OCI-LY1 (cell line): ENCODE results near the gene OGFR.

Experiments used
- EZH2 ChIP-seq: fragments of 200-600 bp; sonication (generic), shearing (Covaris generic); IDR thresholded peaks from 2 replicates; pipeline ENCODE4 v1.8.0; 2017; ENCODE audit warnings: borderline replicate concordance, mixed run types, mild to moderate bottlenecking, antibody characterized with exemption, low read length, moderate library complexity, mixed read lengths
- TF ChIP-seq, protein P1 (sequence below): fragments of 200-600 bp; sonication (generic), shearing (Covaris generic); IDR thresholded peaks from 2 replicates; pipeline ENCODE4 v1.5.1; 2017; ENCODE audit warnings: mild to moderate bottlenecking, antibody characterized with exemption, low read length, moderate library complexity, mixed read lengths

DNA sequence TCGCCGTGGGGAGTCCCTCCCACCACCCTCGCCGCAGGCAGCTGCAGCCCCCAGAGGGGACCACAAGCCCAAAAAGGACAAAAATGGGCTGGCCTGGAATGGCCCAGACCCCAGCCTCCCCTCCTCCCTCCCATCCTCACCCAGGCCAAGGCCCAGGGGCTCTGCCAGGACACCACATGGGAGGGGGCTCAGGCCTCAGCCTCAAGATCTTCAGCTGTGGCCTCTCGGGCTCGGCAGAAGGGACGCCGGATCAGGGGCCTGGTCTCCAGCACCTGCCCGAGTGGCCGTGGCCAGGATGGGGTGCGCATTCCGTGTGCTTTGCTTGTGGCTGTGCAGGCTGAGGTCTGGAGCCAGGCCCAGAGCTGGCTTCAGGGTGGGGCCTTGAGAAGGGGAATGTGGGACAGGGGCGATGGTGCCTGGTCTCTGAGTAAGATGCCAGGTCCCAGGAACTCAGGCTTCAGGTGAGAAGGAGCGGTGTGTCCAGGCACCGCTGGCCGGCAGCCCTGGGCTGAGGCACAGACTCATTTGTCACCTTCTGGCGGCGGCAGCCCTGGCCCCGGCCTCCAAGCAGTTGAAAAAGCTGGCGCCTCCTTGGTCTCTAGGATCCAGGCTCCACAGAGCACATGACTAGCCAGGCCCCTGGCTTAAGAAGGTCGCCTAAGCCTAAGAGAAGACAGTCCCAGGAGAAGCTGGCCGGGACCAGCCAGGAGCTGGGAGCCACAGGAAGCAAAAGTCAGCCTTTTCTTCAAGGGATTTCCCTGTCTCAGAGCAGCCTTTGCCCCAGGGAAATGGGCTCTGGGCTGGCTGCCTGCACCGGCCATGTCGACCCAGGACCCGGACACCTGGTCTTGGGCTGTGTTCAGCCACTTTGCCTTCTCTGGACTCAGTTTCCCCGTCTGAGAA is 43.5 kb upstream of the OGFR start:
- TF ChIP-seq, protein P1, sequence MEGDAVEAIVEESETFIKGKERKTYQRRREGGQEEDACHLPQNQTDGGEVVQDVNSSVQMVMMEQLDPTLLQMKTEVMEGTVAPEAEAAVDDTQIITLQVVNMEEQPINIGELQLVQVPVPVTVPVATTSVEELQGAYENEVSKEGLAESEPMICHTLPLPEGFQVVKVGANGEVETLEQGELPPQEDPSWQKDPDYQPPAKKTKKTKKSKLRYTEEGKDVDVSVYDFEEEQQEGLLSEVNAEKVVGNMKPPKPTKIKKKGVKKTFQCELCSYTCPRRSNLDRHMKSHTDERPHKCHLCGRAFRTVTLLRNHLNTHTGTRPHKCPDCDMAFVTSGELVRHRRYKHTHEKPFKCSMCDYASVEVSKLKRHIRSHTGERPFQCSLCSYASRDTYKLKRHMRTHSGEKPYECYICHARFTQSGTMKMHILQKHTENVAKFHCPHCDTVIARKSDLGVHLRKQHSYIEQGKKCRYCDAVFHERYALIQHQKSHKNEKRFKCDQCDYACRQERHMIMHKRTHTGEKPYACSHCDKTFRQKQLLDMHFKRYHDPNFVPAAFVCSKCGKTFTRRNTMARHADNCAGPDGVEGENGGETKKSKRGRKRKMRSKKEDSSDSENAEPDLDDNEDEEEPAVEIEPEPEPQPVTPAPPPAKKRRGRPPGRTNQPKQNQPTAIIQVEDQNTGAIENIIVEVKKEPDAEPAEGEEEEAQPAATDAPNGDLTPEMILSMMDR = no peak
- TF ChIP-seq EZH2 = no peak
